Measurements from ENCODE around the gene COX10.
"Not testable (repeated sequence)": the region's sequence is repeated elsewhere in the genome, so short reads cannot be mapped to it uniquely, and the experiment has no call there.

Gene COX10

DNA sequence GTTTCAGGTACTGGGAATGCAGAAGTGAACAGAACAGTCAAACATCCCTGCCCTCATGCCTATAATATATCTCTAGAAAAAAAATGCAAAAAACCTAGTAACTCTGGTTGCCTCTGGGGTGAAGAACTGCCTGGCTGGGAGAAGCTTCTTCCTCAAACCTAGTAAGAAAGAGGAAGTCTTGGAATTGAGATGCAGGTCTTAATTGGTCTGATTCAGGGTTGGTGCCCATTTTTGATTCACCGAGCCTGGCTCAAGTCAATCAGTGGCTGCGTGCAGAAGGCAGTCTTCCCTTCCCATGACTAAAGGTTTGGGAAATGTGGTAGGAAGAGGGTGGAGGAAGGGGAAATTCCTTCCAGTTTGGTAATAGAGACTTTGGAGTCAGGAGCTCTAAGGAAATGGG lies 145.0 kb downstream of the COX10 start:
- no peak overlapping the region for H3K27ac ChIP-seq (ENCODE audit: low read depth, low read length)
- H3K36me3 ChIP-seq (ENCODE audit: control insufficient read depth, insufficient read depth, low read length) = no peaks in the 10 kb centered on the region
- H3K4ac ChIP-seq (ENCODE audit: low read depth, low read length) = no peak overlapping the region
- H3K18ac ChIP-seq (ENCODE audit: low read length) = no peak overlapping the region
- H3K4me1 ChIP-seq (ENCODE audit: control insufficient read depth, low read depth, low read length) = no peaks in the 10 kb centered on the region
- H4K5ac ChIP-seq (ENCODE audit: low read length) = no peak overlapping the region
- H3K79me2 ChIP-seq (ENCODE audit: control insufficient read depth, insufficient read depth, low read length) = no peaks in the 10 kb centered on the region
- H3K9ac ChIP-seq (ENCODE audit: low read length) = no peak overlapping the region
- no peak overlapping the region for H3K56ac ChIP-seq (ENCODE audit: low read length)
- no peak overlapping the region for H2BK120ac ChIP-seq (ENCODE audit: low read depth, low read length)
- no peak overlapping the region for H2AK5ac ChIP-seq (ENCODE audit: low read length)
- H4K8ac ChIP-seq (ENCODE audit: low read depth, low read length) = no peak overlapping the region
- H3K23ac ChIP-seq (ENCODE audit: low read length) = no peak overlapping the region
- DNase-seq = no peak
- no peak overlapping the region for H2BK15ac ChIP-seq (replicated peaks; ENCODE audit: low read depth)
- no CpG with 5 or more reads among the region's 2 CpGs for WGBS (ENCODE audit: extremely low coverage, insufficient coverage, low lambda C conversion rate)
- no peak overlapping the region for H3K4me2 ChIP-seq (ENCODE audit: low read length)
- no peak overlapping the region for H3K4me3 ChIP-seq (ENCODE audit: low read length)
- no peak overlapping the region for H2BK5ac ChIP-seq (ENCODE audit: low read length)
- H3K27me3 ChIP-seq (ENCODE audit: insufficient read depth, low read length, poor library complexity) = no peaks in the 10 kb centered on the region
- no peaks in the 10 kb centered on the region for H3K79me1 ChIP-seq (ENCODE audit: low read length)

DNA sequence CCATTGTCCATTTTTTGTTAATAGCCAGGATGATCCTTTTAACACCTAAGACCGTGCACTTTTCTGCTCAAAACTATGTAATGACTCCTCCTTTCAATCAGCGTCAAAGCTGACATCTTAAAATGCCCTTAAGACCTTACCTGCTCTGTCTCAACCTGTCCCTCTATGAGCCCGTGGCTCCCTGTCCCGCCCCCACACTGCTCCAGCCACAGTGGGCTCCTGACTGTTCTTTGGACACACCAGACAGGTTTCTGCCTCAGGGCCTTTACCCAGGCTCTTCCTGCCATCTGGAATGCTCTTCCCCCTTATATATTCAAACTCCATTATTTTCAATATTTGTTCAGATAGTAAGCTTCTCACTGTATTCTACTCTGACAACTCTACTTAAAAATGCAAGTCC lies 153.3 kb downstream of the COX10 start:
- Histone ChIP-seq H3K79me2 (ENCODE audit: control insufficient read depth, insufficient read depth, low read length) (no peaks in the 10 kb centered on the region), H3K18ac (ENCODE audit: low read length) (no peak overlapping the region), H2BK5ac (ENCODE audit: low read length) (no peak overlapping the region), H2BK120ac (ENCODE audit: low read depth, low read length) (no peak overlapping the region), H3K56ac (ENCODE audit: low read length) (no peak overlapping the region), H3K27ac (ENCODE audit: low read depth, low read length) (no peak overlapping the region), H3K36me3 (ENCODE audit: control insufficient read depth, insufficient read depth, low read length) (no peaks in the 10 kb centered on the region), H3K27me3 (ENCODE audit: insufficient read depth, low read length, poor library complexity) (no peaks in the 10 kb centered on the region), H2BK15ac (replicated peaks; ENCODE audit: low read depth) (no peak overlapping the region), H3K79me1 (ENCODE audit: low read length) (no peaks in the 10 kb centered on the region), H3K4ac (ENCODE audit: low read depth, low read length) (no peak overlapping the region), H3K9ac (ENCODE audit: low read length) (no peak overlapping the region), H3K4me1 (ENCODE audit: control insufficient read depth, low read depth, low read length) (no peaks in the 10 kb centered on the region), H3K23ac (ENCODE audit: low read length) (no peak overlapping the region), H4K8ac (ENCODE audit: low read depth, low read length) (no peak overlapping the region), H3K4me2 (ENCODE audit: low read length) (no peak overlapping the region), H3K4me3 (ENCODE audit: low read length) (no peak overlapping the region), H2AK5ac (ENCODE audit: low read length) (no peak overlapping the region), H4K5ac (ENCODE audit: low read length) (no peak overlapping the region)
- DNase-seq = no peak
- no CpG with 5 or more reads among the region's 4 CpGs for WGBS (ENCODE audit: extremely low coverage, insufficient coverage, low lambda C conversion rate)

DNA sequence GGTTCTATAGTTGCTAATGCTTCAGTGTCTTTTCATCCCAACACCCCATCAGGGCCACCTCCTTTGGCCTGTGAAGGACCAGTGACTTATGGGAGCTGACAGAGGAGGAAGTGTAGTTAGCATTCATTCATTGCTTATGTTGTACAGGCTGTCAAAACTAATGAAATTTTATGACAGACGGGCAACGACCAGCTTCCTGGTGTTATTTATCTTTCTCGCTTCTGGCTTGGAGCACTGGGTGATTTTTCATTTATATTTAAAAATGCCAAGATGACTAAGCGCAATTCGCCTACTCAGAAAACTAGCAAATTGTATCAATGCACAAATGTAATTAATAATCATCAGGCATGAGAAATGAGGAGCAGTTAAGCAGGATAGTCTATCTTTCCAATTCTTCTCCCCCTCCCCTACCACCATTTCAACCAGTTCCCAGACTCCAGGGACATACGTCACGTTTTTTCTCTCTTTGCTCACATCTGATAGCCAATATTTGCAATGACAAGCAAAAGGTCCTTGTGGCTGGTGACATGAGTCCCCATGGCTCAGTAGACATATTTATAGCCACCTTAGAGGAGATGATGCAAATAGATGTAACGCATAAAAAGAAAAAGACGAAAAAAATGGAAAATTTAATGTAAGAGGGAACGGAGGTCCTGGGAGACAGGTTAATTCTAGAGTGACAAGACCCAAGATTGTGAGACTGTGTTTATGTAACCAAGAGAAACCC lies 156.1 kb downstream of the COX10 start:
- Histone ChIP-seq H2BK120ac (ENCODE audit: low read depth, low read length) (no peak overlapping the region), H3K27me3 (ENCODE audit: insufficient read depth, low read length, poor library complexity) (no peaks in the 10 kb centered on the region), H2BK5ac (ENCODE audit: low read length) (no peak overlapping the region), H3K9ac (ENCODE audit: low read length) (no peak overlapping the region), H3K4me1 (ENCODE audit: control insufficient read depth, low read depth, low read length) (no peaks in the 10 kb centered on the region), H3K79me2 (ENCODE audit: control insufficient read depth, insufficient read depth, low read length) (no peaks in the 10 kb centered on the region), H3K18ac (ENCODE audit: low read length) (no peak overlapping the region), H4K5ac (ENCODE audit: low read length) (no peak overlapping the region), H3K27ac (ENCODE audit: low read depth, low read length) (no peak overlapping the region), H3K4me3 (ENCODE audit: low read length) (no peak overlapping the region), H3K79me1 (ENCODE audit: low read length) (no peaks in the 10 kb centered on the region), H3K36me3 (ENCODE audit: control insufficient read depth, insufficient read depth, low read length) (no peaks in the 10 kb centered on the region), H4K8ac (ENCODE audit: low read depth, low read length) (no peak overlapping the region), H2AK5ac (ENCODE audit: low read length) (no peak overlapping the region), H2BK15ac (replicated peaks; ENCODE audit: low read depth) (no peak overlapping the region), H3K4me2 (ENCODE audit: low read length) (no peak overlapping the region), H3K4ac (ENCODE audit: low read depth, low read length) (no peak overlapping the region), H3K23ac (ENCODE audit: low read length) (no peak overlapping the region), H3K56ac (ENCODE audit: low read length) (no peak overlapping the region)
- no peak for DNase-seq
- WGBS (ENCODE audit: extremely low coverage, insufficient coverage, low lambda C conversion rate) = 100% methylated on average over 3 of the region's 10 CpGs

DNA sequence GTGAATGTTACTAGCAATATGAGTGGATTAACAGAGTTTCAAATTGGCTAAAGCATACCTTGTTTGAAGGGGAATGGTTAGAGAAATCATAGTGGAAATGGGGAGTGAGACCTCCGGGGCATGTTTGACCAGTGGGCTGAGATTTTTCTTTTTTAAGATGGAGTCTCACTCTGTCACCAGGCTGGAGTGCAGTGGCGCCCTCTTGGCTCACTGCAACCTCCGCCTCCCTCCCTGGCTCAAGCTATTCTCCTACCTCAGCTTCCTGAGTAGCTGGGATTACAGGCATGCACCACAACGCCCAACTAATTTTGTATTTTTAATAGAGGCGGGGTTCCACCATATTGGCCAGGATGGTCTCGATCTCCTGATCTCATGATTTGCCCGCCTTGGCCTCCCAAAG lies 157.7 kb downstream of the COX10 start:
- no peak overlapping the region for H4K8ac ChIP-seq (ENCODE audit: low read depth, low read length)
- H2AK5ac ChIP-seq (ENCODE audit: low read length) = no peak overlapping the region
- DNase-seq = no peak
- no peak overlapping the region for H4K5ac ChIP-seq (ENCODE audit: low read length)
- H2BK120ac ChIP-seq (ENCODE audit: low read depth, low read length) = no peak overlapping the region
- no peak overlapping the region for H3K4ac ChIP-seq (ENCODE audit: low read depth, low read length)
- no peak overlapping the region for H3K23ac ChIP-seq (ENCODE audit: low read length)
- H3K4me2 ChIP-seq (ENCODE audit: low read length) = no peak overlapping the region
- no peak overlapping the region for H3K56ac ChIP-seq (ENCODE audit: low read length)
- H3K9ac ChIP-seq (ENCODE audit: low read length) = no peak overlapping the region
- H3K18ac ChIP-seq (ENCODE audit: low read length) = no peak overlapping the region
- H3K79me1 ChIP-seq (ENCODE audit: low read length) = no peaks in the 10 kb centered on the region
- no peak overlapping the region for H3K27ac ChIP-seq (ENCODE audit: low read depth, low read length)
- no peak overlapping the region for H3K4me3 ChIP-seq (ENCODE audit: low read length)
- H3K36me3 ChIP-seq (ENCODE audit: control insufficient read depth, insufficient read depth, low read length) = no peaks in the 10 kb centered on the region
- no CpG with 5 or more reads among the region's 7 CpGs for WGBS (ENCODE audit: extremely low coverage, insufficient coverage, low lambda C conversion rate)
- H3K27me3 ChIP-seq (ENCODE audit: insufficient read depth, low read length, poor library complexity) = no peaks in the 10 kb centered on the region
- no peak overlapping the region for H2BK5ac ChIP-seq (ENCODE audit: low read length)
- no peak overlapping the region for H2BK15ac ChIP-seq (replicated peaks; ENCODE audit: low read depth)
- H3K79me2 ChIP-seq (ENCODE audit: control insufficient read depth, insufficient read depth, low read length) = no peaks in the 10 kb centered on the region
- H3K4me1 ChIP-seq (ENCODE audit: control insufficient read depth, low read depth, low read length) = no peaks in the 10 kb centered on the region

DNA sequence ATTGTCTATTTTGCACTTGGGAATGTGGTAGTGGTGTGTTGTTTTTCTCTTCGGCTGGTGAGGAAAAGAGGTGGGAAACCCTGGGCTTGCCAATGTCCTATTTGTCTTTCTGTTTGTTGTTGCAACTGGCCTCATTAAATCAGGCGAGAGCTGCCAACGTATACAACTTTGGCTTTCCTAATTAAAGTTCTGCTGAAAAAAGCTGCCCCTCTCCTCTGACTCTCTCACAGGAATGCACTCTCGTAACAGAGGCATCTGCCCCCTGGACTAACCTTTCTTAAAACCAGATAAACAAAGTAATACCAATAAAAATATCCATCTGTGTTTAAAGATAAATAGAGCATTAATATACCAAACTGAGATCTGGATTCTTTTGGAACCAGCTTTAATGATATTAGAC lies 159.6 kb downstream of the COX10 start:
- H3K27me3 ChIP-seq (ENCODE audit: insufficient read depth, low read length, poor library complexity) = no peaks in the 10 kb centered on the region
- no CpG with 5 or more reads among the region's 4 CpGs for WGBS (ENCODE audit: extremely low coverage, insufficient coverage, low lambda C conversion rate)
- no peak overlapping the region for H3K27ac ChIP-seq (ENCODE audit: low read depth, low read length)
- H3K79me2 ChIP-seq (ENCODE audit: control insufficient read depth, insufficient read depth, low read length) = no peaks in the 10 kb centered on the region
- H2BK120ac ChIP-seq (ENCODE audit: low read depth, low read length) = no peak overlapping the region
- H3K56ac ChIP-seq (ENCODE audit: low read length) = no peak overlapping the region
- H3K9ac ChIP-seq (ENCODE audit: low read length) = no peak overlapping the region
- no peak overlapping the region for H2BK15ac ChIP-seq (replicated peaks; ENCODE audit: low read depth)
- H3K4ac ChIP-seq (ENCODE audit: low read depth, low read length) = no peak overlapping the region
- H3K23ac ChIP-seq (ENCODE audit: low read length) = no peak overlapping the region
- no peak overlapping the region for H3K18ac ChIP-seq (ENCODE audit: low read length)
- no peak overlapping the region for H2BK5ac ChIP-seq (ENCODE audit: low read length)
- H4K8ac ChIP-seq (ENCODE audit: low read depth, low read length) = no peak overlapping the region
- H3K4me1 ChIP-seq (ENCODE audit: control insufficient read depth, low read depth, low read length) = no peaks in the 10 kb centered on the region
- no peak for DNase-seq
- no peaks in the 10 kb centered on the region for H3K79me1 ChIP-seq (ENCODE audit: low read length)
- no peaks in the 10 kb centered on the region for H3K36me3 ChIP-seq (ENCODE audit: control insufficient read depth, insufficient read depth, low read length)
- H2AK5ac ChIP-seq (ENCODE audit: low read length) = no peak overlapping the region
- H3K4me2 ChIP-seq (ENCODE audit: low read length) = no peak overlapping the region
- no peak overlapping the region for H4K5ac ChIP-seq (ENCODE audit: low read length)
- H3K4me3 ChIP-seq (ENCODE audit: low read length) = no peak overlapping the region

DNA sequence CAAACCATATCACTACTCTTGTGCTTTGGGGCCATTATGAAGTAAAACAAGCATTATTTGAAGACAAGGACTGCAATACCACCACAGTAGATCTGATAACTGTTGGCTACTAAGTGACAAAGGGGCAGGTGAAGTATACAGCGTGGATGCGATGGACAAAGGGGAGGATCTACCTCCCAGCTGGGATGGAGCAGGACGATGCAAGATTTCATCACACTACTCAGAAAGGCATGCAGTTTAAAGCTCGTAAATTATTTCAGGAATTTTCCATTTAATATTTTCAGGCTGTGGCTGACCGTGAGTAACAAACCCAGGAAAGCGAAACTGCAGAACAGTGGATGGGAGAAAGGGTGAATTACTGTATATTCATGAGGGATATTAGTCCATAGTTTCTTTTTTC lies 161.9 kb downstream of the COX10 start:
- not testable (repeated sequence) for H2BK15ac ChIP-seq (replicated peaks; ENCODE audit: low read depth); H3K4me3 ChIP-seq (ENCODE audit: low read length); H3K36me3 ChIP-seq (ENCODE audit: control insufficient read depth, insufficient read depth, low read length); H3K9ac ChIP-seq (ENCODE audit: low read length); H3K23ac ChIP-seq (ENCODE audit: low read length); H2BK120ac ChIP-seq (ENCODE audit: low read depth, low read length); H3K79me1 ChIP-seq (ENCODE audit: low read length); H3K27me3 ChIP-seq (ENCODE audit: insufficient read depth, low read length, poor library complexity); H2AK5ac ChIP-seq (ENCODE audit: low read length); H3K79me2 ChIP-seq (ENCODE audit: control insufficient read depth, insufficient read depth, low read length); H3K18ac ChIP-seq (ENCODE audit: low read length); H3K4me1 ChIP-seq (ENCODE audit: control insufficient read depth, low read depth, low read length); H3K4ac ChIP-seq (ENCODE audit: low read depth, low read length); H4K8ac ChIP-seq (ENCODE audit: low read depth, low read length); H4K5ac ChIP-seq (ENCODE audit: low read length); H2BK5ac ChIP-seq (ENCODE audit: low read length); H3K4me2 ChIP-seq (ENCODE audit: low read length); H3K56ac ChIP-seq (ENCODE audit: low read length); H3K27ac ChIP-seq (ENCODE audit: low read depth, low read length)
- peak; percentile 18 for DNase-seq
- WGBS (ENCODE audit: extremely low coverage, insufficient coverage, low lambda C conversion rate) = no CpG with 5 or more reads among the region's 6 CpGs
